T-helper 17 cell (primary cell): ENCODE data around the gene PRPF38B. TPM values are rescaled to one million over a fixed set of nuclear protein-coding genes. Genes with fewer than 3 reads are reported as not detected.

ENCODE experiments used
- ATAC-seq: fragments of 150-1000 bp; cut with Tn5 transposase; 2 replicates; pipeline ENCODE4 v1.10.0; 2021; ENCODE audit warnings: mild to moderate bottlenecking, moderate library complexity
- DNase-seq, 3 donors: peaks; one replicate each; pipeline versions ENCODE4 v3.0.0 to v3.0.0-alpha.2; 2020 to 2021
- H3K9me3 ChIP-seq: one replicate; pipeline ENCODE4 v1.7.0; 2013; ENCODE audit warnings: low read length, mild to moderate bottlenecking; ENCODE audit not compliant: control insufficient read depth, poor library complexity, severe bottlenecking
- H3K27ac Mint-ChIP-seq: one replicate; pipeline ENCODE4 v1.8.0; 2022; ENCODE audit warnings: mild to moderate bottlenecking, moderate library complexity, mixed read lengths
- H3K27me3 Mint-ChIP-seq: one replicate; pipeline ENCODE4 v1.8.0; 2022; ENCODE audit warnings: mixed read lengths
- H3K36me3 Mint-ChIP-seq: one replicate; pipeline ENCODE4 v1.8.0; 2022; ENCODE audit warnings: low read depth, mixed read lengths
- H3K4me1 Mint-ChIP-seq: one replicate; pipeline ENCODE4 v1.8.0; 2022; ENCODE audit warnings: mild to moderate bottlenecking, mixed read lengths
- H3K4me3 Mint-ChIP-seq: one replicate; pipeline ENCODE4 v1.8.0; 2022; ENCODE audit warnings: mild to moderate bottlenecking, moderate library complexity, mixed read lengths
- total RNA-seq, 4 donors: library from RNA in 2 of 4; stranded (reverse) in 2 of 4; gene quantifications; one replicate each; pipeline ENCODE4 v1.2.3 and lab custom pipeline; 2022 to 2026

PRPF38B gene
- total RNA-seq, 2 donors from 2014 or later: 124 to 134 TPM

DNA sequence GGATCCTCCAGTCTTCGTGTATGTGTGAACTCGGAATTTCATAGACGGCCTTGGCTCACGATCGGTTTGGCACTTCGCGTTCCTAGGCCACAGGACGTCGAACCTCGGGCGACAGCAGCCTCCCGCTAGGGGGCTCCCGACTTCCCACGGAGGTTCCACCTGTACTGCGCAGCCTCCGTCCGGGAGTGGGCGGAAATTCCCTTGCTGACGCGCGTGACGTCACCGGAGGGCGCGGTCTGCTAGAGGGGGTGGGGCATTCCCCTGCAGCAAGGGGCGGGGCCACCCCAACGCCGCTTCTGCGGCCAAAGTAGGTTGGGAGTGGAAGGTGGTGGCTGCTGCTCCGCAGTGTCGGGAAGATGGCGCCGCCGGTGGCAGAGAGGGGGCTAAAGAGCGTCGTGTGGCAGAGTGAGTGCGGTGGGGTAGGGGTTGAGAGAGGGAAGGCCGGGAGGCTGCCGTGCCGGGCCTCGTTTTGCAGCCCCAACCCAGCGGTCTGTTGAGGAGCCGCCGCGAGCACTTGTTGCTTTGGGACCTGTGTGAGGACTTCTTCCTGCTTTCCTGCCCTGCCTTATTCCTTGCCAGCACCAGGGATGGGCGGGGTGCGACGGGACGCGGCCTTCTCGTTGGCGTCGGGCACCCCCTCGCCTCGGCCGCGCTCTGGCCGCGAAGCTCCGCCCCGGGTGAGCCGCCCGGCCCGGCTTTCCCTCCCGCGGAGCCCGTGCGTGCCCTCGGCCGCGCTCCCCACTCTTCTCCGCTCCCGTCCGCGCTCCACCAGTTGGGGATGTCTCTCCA is 54.5 kb downstream of the PRPF38B start, which contains the start of gene STXBP3:
TSS of gene STXBP3 (plus strand) at position 293 of the 789 bp plus-strand sequence. CDS start at position 357, 64 bp downstream.
- no peaks in the 10 kb centered on the region for H3K9me3 ChIP-seq
- Mint-ChIP-seq H3K4me3 (peak within 1 kb of the TSS; percentile 100), H3K4me1 (peaks cover 33% of the 10 kb centered on the region), H3K27me3 (peaks cover 13% of the 10 kb centered on the region), H3K36me3 (peaks cover 16% of the 10 kb centered on the region), H3K27ac (peak within 1 kb of the TSS; percentile 98)
- peak; percentile 97 for ATAC-seq
- peak; percentile 99 to 100 (median 100) for DNase-seq

DNA sequence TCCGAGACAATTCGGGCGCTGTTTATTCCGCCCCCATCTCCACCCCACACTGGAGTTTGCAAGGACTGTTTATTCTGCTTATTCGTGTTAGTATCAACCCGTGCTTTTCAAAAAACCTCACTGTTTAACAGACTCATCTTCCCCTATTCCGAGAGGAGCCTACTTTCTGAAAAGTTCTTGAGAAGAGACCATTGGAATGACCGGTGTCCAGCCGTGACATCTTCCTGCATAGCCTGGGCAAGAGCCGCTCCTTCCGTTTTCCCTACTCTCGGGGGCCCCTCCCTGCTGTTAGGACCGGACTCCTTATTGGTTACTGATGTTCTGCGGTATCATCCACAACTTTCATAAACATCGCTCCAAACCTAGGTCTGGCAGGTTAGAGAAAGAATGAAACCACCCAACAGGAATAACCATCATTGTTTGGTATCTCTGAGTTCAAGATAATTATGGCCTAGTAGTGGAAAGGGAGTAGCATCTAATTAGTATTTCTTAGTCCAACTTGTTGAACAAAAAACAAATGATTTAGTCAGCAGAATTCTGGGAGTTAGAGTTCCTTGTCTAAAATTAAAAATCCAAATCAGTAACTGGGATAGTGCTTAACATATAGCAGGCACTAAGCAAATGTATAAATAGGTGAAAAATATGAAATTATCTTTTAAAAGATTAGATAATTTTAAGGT is 55.2 kb downstream of the PRPF38B start:
- Mint-ChIP-seq H3K36me3 (peaks cover 16% of the 10 kb centered on the region), H3K27ac (peak overlapping the region; percentile 98), H3K4me3 (peak overlapping the region; percentile 100), H3K27me3 (peaks cover 8% of the 10 kb centered on the region), H3K4me1 (peaks cover 33% of the 10 kb centered on the region)
- no peaks in the 10 kb centered on the region for H3K9me3 ChIP-seq
- ATAC-seq: no peak
- peak in 2 of 3 donors; percentile 12 to 14 for DNase-seq

DNA sequence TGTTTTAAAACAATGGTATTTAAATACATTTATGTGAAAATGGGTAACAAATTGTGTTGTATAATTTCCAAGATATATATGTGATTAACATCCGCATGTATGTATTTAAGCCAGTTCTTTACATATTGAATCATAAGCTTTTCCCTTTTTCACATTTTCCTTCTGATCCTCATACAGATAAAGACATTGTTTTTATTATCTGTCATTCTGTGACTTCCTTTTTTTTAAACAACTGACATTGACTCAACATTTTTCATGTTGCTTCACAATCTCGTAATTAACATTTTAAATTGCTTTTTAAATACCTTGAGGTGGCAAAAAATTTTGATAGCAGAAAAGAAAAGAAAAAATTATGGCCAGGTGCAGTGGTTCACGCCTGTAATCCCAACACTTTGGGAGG is 55.8 kb downstream of the PRPF38B start:
- ATAC-seq (no peak), DNase-seq (no peak)
- H3K27ac Mint-ChIP-seq: peak overlapping the region; percentile 98
- H3K4me1 Mint-ChIP-seq: peaks cover 37% of the 10 kb centered on the region
- H3K27me3 Mint-ChIP-seq: peaks cover 2% of the 10 kb centered on the region
- H3K9me3 ChIP-seq: no peaks in the 10 kb centered on the region
- peaks cover 16% of the 10 kb centered on the region for H3K36me3 Mint-ChIP-seq
- peak overlapping the region; percentile 31 for H3K4me3 Mint-ChIP-seq

DNA sequence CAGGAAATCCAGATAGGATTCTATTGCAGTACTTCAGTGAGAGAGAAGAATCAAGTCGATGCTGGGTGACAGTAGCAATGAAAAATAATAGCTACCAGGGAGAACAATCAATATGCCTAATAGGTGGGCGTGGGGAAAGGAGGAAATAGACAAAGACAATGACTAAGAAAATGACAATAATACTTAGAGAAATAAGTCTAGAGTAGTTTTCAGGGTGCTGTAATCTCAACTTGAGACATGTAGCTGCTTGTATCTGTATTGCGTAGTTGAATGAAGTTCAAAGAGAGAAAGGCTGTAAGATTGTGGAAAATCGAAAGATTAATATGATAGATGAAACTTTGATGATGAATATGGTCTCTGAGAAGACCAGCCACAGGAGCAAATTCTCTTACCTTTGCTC is 57.0 kb downstream of the PRPF38B start:
- peaks cover 39% of the 10 kb centered on the region for H3K4me1 Mint-ChIP-seq
- H3K36me3 Mint-ChIP-seq: peaks cover 16% of the 10 kb centered on the region
- no peaks in the 10 kb centered on the region for H3K9me3 ChIP-seq
- H3K27ac Mint-ChIP-seq: peak overlapping the region; percentile 98
- DNase-seq: no peak
- no peaks in the 10 kb centered on the region for H3K27me3 Mint-ChIP-seq
- no peak for ATAC-seq
- peak overlapping the region; percentile 71 for H3K4me3 Mint-ChIP-seq

DNA sequence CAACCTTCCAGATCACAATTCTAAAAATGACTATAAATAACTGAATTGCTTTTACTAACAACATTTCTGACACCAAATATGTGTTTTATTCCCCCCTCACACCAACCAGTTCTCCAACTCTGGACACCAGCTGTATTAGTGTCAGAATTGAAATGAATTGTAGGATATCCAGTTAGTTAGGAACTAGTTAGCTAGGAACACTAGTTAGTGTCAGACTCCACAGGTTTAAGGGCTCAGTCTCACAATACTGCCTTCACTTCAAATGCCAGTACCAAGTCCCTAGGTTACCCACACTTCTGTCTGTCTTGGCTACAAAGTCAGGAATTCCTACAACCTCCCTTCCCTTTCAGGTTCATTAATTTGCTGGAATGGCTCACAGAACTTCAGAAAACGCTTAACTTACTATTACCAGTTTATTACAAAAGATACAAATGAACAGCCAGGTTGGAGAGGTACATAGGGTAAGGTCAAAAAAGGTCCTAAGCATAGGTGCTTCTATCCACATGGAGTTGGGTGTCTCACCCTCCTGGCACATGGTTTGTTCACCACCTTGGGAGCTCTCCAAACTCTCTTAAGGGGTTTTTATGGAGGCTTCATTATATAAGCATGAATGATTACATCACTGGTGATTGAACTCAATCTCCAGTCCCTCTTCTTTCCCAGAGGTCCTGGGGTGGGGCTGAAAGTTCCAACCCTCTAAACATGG is 58.5 kb downstream of the PRPF38B start:
- Mint-ChIP-seq H3K27ac (peak overlapping the region; percentile 65), H3K27me3 (no peaks in the 10 kb centered on the region), H3K4me3 (no peak overlapping the region), H3K4me1 (peaks cover 41% of the 10 kb centered on the region), H3K36me3 (peaks cover 16% of the 10 kb centered on the region)
- DNase-seq: no peak
- no peak for ATAC-seq
- no peaks in the 10 kb centered on the region for H3K9me3 ChIP-seq

Other genes with a start within 250 kb of the PRPF38B start
- gene NBPF6, start 242.0 kb upstream of the PRPF38B start, total RNA-seq: under 1 TPM in 1 of 2 donors, not detected in 1; 0.20 TPM
- gene EEIG2, start 132.2 kb upstream of the PRPF38B start, total RNA-seq: 10 to 100 TPM; 11.4 to 11.7 TPM
- 10 to 100 TPM in 1 of 2 donors, 1 to 10 TPM in 1; 9.2 to 10.3 TPM for gene HENMT1, start 31.2 kb upstream of the PRPF38B start, total RNA-seq
- under 1 TPM; 0.18 to 0.35 TPM for gene FNDC7, start 20.6 kb downstream of the PRPF38B start, total RNA-seq
- gene STXBP3, start 54.4 kb downstream of the PRPF38B start, total RNA-seq: 10 to 100 TPM; 56.4 to 61.8 TPM
- not detected for gene AKNAD1, start 164.8 kb downstream of the PRPF38B start, total RNA-seq
- gene GPSM2, start 184.7 kb downstream of the PRPF38B start, total RNA-seq: 1 to 10 TPM in 1 of 2 donors, under 1 TPM in 1; 0.75 to 1.5 TPM